Activated naive CD8-positive, alpha-beta T cell treated with anti-CD3 and anti-CD28 coated beads, Interleukin-2, amount 50 U/mL, for 24 hours (primary cell): ENCODE results near the gene SALL2.

Source experiments
- ATAC-seq: fragments of 150-1000 bp; cut with Tn5 transposase; one replicate; pipeline ENCODE4 v1.10.0; 2021
- DNase-seq: peaks from one replicate; pipeline ENCODE4 v3.0.0; 2021
- H3K27ac Mint-ChIP-seq: one replicate; pipeline ENCODE4 v1.8.0; 2021; ENCODE audit warnings: mild to moderate bottlenecking, mixed read lengths
- H3K27me3 Mint-ChIP-seq: one replicate; pipeline ENCODE4 v1.8.0; 2021; ENCODE audit warnings: mixed read lengths
- H3K36me3 Mint-ChIP-seq: one replicate; pipeline ENCODE4 v1.8.0; 2021; ENCODE audit warnings: low read depth, mixed read lengths
- H3K4me1 Mint-ChIP-seq: one replicate; pipeline ENCODE4 v1.8.0; 2021; ENCODE audit warnings: mixed read lengths
- H3K4me3 Mint-ChIP-seq: one replicate; pipeline ENCODE4 v1.8.0; 2021; ENCODE audit warnings: mild to moderate bottlenecking, moderate library complexity, mixed read lengths
- H3K9me3 Mint-ChIP-seq: one replicate; pipeline ENCODE4 v1.8.0; 2021; ENCODE audit warnings: mixed read lengths

Gene SALL2

DNA sequence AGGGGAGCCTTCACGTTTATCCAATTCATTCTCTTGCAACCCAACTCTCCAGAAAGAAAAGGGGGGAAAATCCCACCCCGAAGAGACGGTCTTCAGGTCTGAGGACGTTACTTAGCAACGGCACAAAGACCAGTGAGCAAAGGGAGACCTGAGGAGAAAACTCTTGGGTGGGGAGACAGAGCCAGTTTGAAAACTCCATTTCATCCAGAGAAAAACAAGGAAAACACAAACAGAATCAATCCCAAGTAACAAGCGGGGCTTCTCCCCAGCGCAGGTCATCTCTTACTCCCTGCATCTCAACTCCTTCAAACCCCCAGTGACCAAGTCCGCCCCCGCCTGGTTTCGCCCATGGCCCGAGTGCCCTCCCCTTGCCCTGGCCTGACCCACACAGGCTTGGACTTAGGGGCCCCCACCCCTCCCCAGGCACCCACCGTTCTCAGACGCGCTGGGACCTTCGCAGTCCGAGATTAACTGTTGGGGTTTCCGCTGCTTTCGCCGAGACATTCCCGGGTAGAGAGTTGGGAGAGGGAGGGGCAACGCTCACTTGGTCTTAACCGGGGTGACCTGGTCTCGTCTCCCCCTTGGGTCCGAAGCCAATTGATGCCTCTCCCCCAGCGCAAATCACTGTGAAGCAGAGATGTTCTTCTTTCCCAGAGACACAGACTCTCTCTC, 10.4 kb upstream of the SALL2 start:
- ATAC-seq: no peak
- Mint-ChIP-seq H3K27ac (no peak overlapping the region), H3K36me3 (no peaks in the 10 kb centered on the region), H3K27me3 (peaks cover 55% of the 10 kb centered on the region), H3K4me3 (no peak overlapping the region), H3K4me1 (peaks cover 8% of the 10 kb centered on the region), H3K9me3 (no peaks in the 10 kb centered on the region)
- DNase-seq: no peak

- Mint-ChIP-seq H3K4me3 (no peak overlapping the region), H3K27me3 (peaks cover 55% of the 10 kb centered on the region)
- DNase-seq: no peak
These were observed 9.6 kb upstream of the SALL2 start for GRCh38 chr14:21535545-21536417.

DNA sequence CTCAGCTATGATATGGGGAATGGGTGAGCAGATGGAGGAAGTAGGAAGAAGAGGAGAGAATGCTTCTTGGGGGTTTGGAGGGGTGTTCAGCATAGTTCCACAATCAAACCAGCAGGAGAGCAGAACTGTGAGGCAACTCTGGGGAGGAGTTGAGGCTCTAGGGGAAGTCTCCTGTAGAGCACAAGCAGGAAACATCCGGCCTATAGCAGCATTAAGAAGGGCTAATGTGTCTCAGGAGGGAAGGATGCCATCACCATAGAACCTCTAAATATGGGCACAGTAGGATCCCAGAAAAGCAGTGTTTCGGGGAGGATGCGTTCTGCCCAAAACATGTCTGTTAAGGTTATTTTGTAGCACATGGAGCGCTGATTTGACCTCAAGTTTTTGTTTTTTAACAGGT, 8.4 kb upstream of the SALL2 start:
- Mint-ChIP-seq H3K27me3 (peaks cover 53% of the 10 kb centered on the region), H3K4me3 (no peak overlapping the region), H3K36me3 (no peaks in the 10 kb centered on the region), H3K4me1 (peaks cover 8% of the 10 kb centered on the region), H3K27ac (no peak overlapping the region), H3K9me3 (no peaks in the 10 kb centered on the region)
- ATAC-seq: no peak
- no peak for DNase-seq

More at GRCh38 chr14:21535545-21536417, 9.6 kb upstream of the SALL2 start:
- Mint-ChIP-seq H3K4me1 (peaks cover 8% of the 10 kb centered on the region), H3K36me3 (no peaks in the 10 kb centered on the region), H3K27ac (no peak overlapping the region), H3K9me3 (no peaks in the 10 kb centered on the region)
- ATAC-seq: no peak

GRCh38 chr14:21533294-21533693, 7.1 kb upstream of the SALL2 start:
- H3K27me3 Mint-ChIP-seq: peaks cover 41% of the 10 kb centered on the region
- H3K4me1 Mint-ChIP-seq: peaks cover 9% of the 10 kb centered on the region
- no peaks in the 10 kb centered on the region for H3K9me3 Mint-ChIP-seq
- ATAC-seq (no peak), DNase-seq (no peak)
- no peak overlapping the region for H3K4me3 Mint-ChIP-seq
- no peaks in the 10 kb centered on the region for H3K36me3 Mint-ChIP-seq
- H3K27ac Mint-ChIP-seq: no peak overlapping the region

GRCh38 chr14:21529515-21529914, 3.4 kb upstream of the SALL2 start:
- no peak overlapping the region for H3K4me3 Mint-ChIP-seq
- no peaks in the 10 kb centered on the region for H3K9me3 Mint-ChIP-seq
- H3K4me1 Mint-ChIP-seq: peaks cover 16% of the 10 kb centered on the region
- peaks cover 10% of the 10 kb centered on the region for H3K27me3 Mint-ChIP-seq
- ATAC-seq: no peak
- no peaks in the 10 kb centered on the region for H3K36me3 Mint-ChIP-seq
- no peak for DNase-seq
- H3K27ac Mint-ChIP-seq: no peak overlapping the region

- Mint-ChIP-seq H3K27me3 (peaks cover 5% of the 10 kb centered on the region), H3K4me3 (no peak overlapping the region), H3K9me3 (no peaks in the 10 kb centered on the region), H3K27ac (no peak overlapping the region), H3K36me3 (no peaks in the 10 kb centered on the region), H3K4me1 (peaks cover 16% of the 10 kb centered on the region)
- no peak for ATAC-seq
- DNase-seq: no peak
These were observed 2.5 kb upstream of the SALL2 start for GRCh38 chr14:21528381-21529348.

- ATAC-seq (no peak), DNase-seq (no peak)
- Mint-ChIP-seq H3K36me3 (no peaks in the 10 kb centered on the region), H3K4me1 (peaks cover 16% of the 10 kb centered on the region), H3K27ac (peak overlapping the region; percentile 14), H3K9me3 (no peaks in the 10 kb centered on the region), H3K27me3 (peaks cover 2% of the 10 kb centered on the region), H3K4me3 (peak overlapping the region; percentile 69)
These were observed 1.2 kb upstream of the SALL2 start for GRCh38 chr14:21527318-21527679.

GRCh38 chr14:21526672-21527317, 649 bp upstream of the SALL2 start:
- H3K9me3 Mint-ChIP-seq: no peaks in the 10 kb centered on the region
- H3K4me1 Mint-ChIP-seq: peaks cover 16% of the 10 kb centered on the region
- DNase-seq: no peak
- ATAC-seq: no peak
- no peaks in the 10 kb centered on the region for H3K36me3 Mint-ChIP-seq
- H3K27me3 Mint-ChIP-seq: peaks cover 2% of the 10 kb centered on the region
- peak overlapping the region; percentile 14 for H3K27ac Mint-ChIP-seq
- peak overlapping the region; percentile 69 for H3K4me3 Mint-ChIP-seq

DNA sequence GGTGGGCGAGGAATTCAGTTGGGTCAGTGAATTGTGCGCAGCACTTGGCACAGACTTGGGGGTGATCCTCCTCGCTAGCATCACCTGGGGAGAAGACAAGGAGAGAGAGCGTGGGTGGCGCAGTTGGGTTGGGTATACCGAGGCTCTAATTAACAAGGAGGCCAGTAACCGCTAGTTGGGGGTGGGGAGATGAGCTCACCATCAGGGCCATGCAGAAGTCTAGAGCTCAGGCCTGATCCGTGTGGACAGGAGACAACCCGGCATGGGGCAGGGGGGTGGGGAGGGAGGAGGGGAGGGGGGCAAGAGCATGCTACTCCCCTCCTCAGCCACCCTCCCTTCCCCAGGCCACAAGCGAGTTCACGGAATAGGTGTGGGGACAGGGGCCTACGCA, 580 bp downstream of the SALL2 start:
- no peaks in the 10 kb centered on the region for H3K27me3 Mint-ChIP-seq
- DNase-seq (no peak), ATAC-seq (no peak)
- no peaks in the 10 kb centered on the region for H3K36me3 Mint-ChIP-seq
- H3K9me3 Mint-ChIP-seq: no peaks in the 10 kb centered on the region
- H3K4me3 Mint-ChIP-seq: peak overlapping the region; percentile 69
- H3K27ac Mint-ChIP-seq: peak overlapping the region; percentile 78
- peaks cover 16% of the 10 kb centered on the region for H3K4me1 Mint-ChIP-seq

GRCh38 chr14:21524575-21525490, 1.3 kb downstream of the SALL2 start:
- Mint-ChIP-seq H3K9me3 (no peaks in the 10 kb centered on the region), H3K4me3 (peak overlapping the region; percentile 69), H3K27ac (peak overlapping the region; percentile 78), H3K36me3 (no peaks in the 10 kb centered on the region), H3K4me1 (peaks cover 18% of the 10 kb centered on the region), H3K27me3 (no peaks in the 10 kb centered on the region)
- no peak for ATAC-seq
- no peak for DNase-seq

- Mint-ChIP-seq H3K9me3 (no peaks in the 10 kb centered on the region), H3K4me3 (no peak overlapping the region), H3K4me1 (peaks cover 16% of the 10 kb centered on the region), H3K27ac (no peak overlapping the region), H3K36me3 (no peaks in the 10 kb centered on the region), H3K27me3 (no peaks in the 10 kb centered on the region)
- no peak for DNase-seq
- ATAC-seq: no peak
These were observed 2.9 kb downstream of the SALL2 start for GRCh38 chr14:21523203-21523602.

DNA sequence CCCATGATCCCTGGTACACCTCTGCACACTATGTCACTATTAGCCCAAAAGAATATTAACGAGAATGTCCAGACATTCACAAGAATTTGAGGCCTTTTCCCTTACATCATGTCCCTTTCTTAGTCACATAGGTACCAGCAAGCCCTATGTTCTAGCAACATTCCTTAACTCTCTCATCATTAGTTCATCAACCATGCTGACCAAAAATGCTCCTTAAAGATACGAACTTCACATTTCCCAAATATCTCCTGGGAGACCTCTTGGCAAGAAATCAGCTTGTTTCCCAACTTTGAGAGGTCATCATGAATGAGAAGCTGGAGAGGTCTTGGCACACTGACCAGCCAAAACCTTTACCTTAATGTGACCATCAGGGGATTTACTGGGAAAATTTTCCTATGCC, 4.6 kb downstream of the SALL2 start:
- H3K4me3 Mint-ChIP-seq: no peak overlapping the region
- DNase-seq: no peak
- H3K4me1 Mint-ChIP-seq: peaks cover 6% of the 10 kb centered on the region
- H3K9me3 Mint-ChIP-seq: no peaks in the 10 kb centered on the region
- H3K27me3 Mint-ChIP-seq: no peaks in the 10 kb centered on the region
- H3K36me3 Mint-ChIP-seq: no peaks in the 10 kb centered on the region
- H3K27ac Mint-ChIP-seq: no peak overlapping the region
- no peak for ATAC-seq

GRCh38 chr14:21520767-21521166, 5.4 kb downstream of the SALL2 start:
- no peak for ATAC-seq
- Mint-ChIP-seq H3K4me1 (peaks cover 5% of the 10 kb centered on the region), H3K4me3 (no peak overlapping the region), H3K27me3 (no peaks in the 10 kb centered on the region), H3K9me3 (no peaks in the 10 kb centered on the region), H3K36me3 (no peaks in the 10 kb centered on the region), H3K27ac (no peak overlapping the region)
- DNase-seq: no peak
